Embryonic facial prominence (tissue), 1 donor: Measurements from ENCODE around the gene LRRC56.
A peak's percentile ranks its signal among the peaks of the same experiment; 100 is the strongest.

Experiments used
- DNase-seq: peaks from one replicate; pipeline ENCODE4 v3.0.0-alpha.2; 2016; ENCODE audit errors: extremely low spot score

The LRRC56 gene

DNA sequence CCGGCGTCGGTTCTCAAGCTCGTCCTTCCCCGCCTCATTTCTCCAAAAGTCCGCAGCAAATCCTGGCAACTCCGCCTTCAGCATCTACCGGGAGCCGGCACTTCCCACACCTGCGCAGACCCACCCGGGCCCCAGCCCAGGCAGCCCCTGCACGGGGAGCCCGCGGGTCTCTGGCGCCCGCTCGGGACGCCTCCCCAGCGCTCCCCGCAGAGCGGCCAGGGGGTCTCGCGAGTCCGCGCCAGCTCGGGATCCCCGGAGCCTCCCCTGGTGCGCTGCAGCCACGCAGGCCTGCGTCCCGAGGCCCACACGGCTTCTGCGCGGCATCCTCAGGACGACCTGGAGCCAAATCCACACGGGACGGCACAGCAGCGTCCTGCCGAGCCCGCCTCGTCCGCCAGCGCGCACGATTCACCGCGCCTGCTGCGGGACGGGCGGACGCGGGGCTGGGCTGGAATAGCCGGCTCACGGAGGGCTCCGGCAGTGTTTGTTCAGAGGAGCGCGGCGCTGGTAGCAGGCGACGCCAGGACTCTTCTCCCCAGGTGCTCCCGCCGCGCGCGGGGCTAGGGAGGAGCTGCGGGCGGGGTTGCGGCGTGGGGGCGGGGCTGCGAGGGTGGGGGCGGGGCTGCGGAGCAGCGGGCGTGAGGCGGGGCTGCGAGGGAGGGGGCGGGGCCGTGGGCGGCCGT lies 38.1 kb downstream of the LRRC56 start:
- no peak for DNase-seq

DNA sequence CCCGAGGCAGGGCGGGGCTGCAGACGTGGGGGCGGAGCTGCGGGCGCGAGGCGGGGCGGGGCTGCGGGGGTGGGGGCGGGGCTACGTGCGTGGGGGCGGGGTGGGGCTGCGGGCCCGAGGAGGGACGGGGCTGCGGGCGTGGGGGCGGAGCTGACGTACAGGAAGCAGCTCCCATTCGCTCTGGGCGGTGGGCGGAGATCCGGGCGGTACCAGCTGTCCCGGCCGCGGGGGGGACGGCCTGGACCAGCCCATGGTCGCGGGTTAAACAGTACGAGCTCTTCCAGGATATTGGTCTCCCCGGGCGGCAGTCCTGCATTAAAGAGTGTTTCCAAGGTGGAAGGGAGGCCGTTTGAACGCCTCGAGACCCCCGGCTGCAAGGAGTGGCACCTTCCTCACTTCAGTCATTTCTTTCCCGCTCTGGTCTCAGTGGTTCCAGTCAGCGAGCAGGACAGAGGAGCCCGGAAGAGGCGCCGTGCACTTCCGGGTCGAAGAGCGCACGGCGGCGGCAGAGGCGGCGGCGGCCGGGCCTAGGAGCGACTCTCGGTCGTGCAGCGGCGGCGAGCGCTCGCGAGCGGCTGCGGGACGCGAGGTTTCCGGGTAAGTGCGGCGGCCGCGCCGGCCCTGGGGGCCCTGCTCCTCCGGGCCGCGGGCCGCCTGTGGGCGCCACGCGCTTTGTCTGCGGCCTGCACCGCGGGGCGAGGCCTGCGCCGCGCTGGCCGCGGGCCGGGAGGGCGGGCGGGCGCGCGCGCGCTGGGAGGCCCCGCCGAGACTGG lies 38.9 kb downstream of the LRRC56 start, which contains the start of gene PHRF1:
TSS of gene PHRF1 (plus strand) at position 475 of the 773 bp plus-strand sequence. CDS start 5,043 bp downstream, outside the sequence.
- peak; percentile 94 for DNase-seq

DNA sequence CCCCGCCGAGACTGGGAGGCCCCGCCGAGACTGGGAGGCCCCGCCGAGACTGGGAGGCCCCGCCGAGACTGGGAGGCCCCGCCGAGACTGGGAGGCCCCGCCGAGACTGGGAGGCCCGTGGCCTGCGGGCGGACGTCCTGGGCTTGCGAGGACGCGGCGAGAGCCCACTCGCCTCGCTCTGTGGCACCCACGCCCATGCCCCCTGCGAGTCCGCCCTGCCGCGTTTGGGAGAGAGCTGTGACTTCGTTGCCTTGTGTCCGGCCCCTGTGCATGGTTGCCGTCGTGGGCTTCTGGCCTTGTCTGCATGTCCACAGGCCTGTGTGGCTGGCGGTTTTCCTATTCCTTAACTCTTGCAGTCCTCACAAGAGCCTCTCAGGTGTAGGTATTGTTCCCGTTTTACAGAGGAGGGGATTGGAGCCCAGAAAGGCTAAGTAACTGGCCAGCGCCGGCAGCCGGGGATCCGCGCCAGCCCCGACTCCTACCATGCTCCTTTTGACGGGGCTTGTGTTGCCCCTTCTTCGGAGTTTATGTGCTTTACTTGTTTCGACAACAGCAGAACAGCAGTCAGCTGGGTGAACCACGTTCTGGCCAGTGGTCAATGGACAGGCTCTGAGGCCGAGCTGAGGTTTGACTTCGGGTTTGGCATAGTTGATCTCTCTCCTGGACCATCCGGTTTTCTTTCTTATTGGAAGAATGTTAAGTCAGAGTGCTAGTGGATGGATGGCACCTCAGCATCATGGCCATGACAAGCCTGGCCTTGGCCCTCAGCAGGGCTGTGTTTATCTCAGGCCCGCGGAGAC lies 39.7 kb downstream of the LRRC56 start:
- DNase-seq: no peak

DNA sequence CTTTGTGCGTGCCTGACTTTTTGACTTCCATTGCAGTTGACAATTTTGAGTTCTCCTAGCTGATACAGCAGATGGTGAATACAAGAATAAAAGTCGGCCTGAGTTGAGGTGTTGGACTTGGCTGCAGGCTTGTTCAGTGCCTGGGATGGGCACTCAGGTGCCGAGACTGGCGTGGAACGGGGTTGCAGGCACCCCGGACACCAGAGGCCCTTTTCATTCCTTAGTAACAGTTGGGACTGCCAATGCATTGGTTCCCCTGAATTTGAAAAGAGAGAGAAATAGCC lies 40.2 kb downstream of the LRRC56 start:
- DNase-seq: no peak

DNA sequence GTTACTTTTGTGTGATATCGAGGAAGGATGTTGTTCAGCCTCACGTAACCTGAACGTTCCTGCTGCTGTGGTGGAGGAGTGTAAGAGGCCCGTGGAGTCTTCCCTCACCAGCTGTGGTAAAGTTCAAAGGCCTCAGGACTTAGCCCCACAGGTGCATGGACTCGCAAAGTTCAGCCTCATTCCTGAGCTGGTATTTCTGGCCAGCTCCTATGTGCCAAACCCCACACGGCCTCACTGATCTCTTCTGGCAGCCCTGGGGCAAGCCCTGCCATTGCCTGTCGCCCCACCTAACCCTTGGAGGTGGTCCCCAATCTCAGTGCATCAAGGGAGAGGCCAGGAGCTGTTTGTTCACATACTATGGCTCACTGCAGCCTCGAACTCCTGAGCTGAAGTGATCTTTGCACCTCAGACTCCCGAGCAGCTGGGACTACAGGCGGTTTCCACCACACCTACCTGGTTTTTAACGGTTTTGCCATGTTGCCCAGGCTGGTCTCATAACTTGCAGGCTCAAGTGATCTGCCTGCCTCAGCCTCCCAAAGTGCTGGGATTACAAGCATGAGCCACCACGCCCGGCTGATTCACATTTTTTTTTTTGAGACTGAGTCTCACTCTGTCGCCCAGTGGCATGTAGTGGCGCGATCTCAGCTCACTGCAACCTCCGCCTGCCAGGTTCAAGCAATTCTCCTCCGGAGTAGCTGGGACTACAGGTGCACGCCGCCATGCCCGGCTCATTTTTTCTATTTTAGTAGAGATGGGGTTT lies 41.1 kb downstream of the LRRC56 start:
- no peak for DNase-seq

DNA sequence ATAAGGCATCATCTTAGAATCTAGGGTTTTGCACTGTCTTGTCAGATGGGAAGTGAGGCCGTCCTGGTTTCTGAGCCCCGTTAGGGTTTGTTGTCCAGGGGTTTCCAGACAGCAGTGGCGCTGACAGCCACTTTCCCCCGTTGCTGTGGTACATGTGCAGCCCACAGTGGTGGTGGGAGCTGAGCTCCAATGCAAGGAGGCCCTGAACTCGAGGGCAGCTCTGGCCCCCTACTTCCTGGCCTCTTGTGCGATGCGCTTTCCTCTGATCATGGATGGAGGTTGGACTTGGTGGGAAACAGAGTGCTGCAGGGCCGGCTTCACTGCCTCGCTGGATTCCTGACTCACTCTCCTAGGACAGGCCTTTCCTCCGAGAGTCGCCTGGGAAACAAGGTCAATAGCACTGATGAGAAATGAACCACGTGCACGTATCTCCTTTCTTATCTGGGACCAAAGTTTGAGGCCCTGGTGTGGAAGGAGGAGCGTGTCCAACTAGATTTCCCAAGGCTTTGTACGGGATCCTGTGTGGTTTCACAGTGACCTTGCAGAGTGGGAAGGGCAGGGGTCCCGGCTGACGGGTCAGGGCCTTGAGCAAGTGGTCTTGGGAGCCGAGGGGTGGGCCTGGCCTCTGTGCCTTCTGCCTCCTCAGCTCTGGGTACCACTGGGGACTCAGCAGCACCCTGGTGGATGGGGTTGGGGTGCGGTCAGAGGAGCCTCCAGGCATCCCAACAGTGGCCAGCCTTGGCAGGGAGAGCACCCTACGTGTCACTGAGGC lies 42.7 kb downstream of the LRRC56 start:
- DNase-seq: no peak

DNA sequence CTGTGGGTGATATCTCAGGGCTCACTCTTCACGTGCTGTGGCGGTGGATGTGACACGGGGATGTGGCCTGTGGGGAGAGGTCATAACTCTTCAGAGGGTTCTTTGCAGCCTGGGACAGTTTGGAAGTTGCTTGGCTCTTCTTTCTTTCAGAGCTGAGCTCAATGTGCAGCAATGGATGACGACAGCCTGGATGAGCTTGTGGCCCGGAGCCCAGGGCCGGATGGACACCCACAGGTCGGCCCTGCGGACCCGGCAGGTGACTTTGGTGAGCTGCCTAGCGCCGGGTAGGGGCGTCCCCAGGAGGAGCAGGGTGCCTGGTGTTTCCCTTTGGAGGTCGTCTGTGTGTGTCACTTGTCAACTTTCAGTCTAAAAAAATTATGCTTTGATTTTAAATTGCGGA lies 44.0 kb downstream of the LRRC56 start:
- DNase-seq: no peak

DNA sequence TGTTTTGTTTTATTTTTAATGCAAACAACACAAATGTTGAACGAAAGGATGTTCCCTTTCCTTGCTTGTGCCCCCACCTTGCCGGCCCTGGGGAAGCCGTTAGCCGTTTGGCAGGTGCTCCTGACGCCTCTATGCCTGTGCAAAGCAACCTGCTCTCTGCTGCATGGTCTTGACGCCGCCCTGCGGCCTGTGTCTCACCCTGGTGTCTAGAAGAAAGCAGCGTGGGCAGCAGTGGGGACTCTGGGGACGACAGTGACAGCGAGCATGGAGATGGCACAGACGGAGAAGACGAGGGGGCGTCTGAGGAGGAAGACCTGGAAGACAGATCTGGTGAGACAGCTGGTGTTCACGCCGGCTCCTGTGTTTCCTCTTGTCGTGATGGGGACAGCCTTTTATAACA lies 44.4 kb downstream of the LRRC56 start:
- DNase-seq: no peak

DNA sequence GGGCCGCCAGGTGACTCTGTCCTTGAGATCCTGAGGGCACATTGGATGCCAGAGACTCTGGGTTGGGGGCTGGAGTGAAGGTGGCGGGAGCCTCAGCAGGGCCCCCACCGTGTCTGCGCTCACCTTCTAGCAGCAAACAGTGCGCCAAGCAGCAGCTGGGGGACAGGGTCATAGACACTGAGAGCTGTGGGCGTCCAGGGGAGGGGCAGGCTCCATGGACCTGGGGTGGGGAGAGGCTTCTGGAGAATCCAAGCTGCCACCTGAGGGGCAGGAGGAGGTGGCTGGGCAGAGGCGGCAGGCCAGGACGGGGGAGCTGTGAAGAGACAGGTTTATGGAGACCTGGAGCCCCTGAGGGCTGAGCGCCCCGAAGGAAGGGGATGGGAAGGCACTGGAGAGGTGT lies 47.0 kb downstream of the LRRC56 start:
- no peak for DNase-seq

DNA sequence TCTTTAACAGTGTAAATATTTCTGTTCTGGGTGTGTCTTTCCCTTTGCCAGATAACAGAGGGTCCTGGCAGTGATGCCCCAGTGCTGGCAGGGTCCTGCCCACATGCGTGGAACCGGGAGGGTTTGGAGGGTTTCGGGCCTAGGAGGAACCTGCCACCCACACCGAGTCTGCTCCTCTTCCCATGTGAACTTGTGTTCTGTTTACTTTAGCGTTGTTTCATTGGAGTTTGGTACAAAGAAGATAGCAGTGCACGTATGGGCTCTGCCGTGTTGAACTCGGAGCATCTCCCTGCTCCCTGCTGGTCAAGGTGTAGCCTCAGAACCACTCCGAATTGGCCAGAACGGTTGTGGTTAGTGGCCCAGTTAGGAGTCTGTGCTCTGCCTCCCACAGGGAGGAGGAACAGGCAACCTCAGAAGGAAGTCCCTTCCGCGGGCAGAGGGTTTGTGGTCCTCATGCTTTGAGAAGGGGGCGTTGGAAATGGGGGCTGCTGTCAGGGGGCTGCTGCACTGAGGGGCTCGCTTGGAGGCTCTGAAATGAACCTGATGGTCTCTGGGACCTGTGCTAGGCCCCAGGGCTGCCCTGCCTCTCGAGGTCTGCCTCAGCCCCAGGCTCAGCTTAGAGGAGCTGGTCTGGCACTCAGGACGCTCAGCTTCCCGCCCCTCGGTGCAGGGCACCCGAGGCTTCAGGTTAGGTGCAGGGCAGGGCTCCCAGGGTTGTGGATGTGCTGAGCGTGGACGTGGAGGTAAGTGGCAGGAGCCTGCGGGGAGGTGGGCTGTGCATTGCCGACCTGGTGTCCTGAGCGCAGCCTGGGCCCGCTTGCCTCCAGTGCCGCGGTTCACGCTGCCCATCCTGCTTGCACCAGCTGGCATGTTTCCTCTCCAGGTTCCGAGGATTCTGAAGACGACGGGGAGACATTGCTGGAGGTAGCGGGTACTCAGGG lies 49.3 kb downstream of the LRRC56 start:
- DNase-seq: no peak

DNA sequence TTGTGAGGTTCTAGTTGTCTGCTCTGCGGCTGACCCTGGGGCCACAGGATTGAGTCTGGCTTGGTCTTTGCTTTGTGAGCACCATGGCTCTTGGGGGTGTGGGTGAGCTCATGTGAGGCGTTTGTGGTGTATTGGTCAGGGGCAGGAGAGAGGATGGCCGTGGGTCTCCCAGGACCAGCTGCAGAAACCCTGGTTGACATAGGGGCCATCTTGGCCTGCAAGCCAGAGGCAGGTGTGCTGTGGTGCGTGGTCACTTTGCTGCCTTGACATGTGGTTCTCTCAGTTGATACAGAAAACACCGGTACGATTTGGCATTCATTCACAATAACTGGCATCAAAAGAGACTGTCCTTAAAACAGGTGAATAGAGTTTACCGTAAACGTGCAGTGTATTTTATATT lies 50.2 kb downstream of the LRRC56 start:
- no peak for DNase-seq

DNA sequence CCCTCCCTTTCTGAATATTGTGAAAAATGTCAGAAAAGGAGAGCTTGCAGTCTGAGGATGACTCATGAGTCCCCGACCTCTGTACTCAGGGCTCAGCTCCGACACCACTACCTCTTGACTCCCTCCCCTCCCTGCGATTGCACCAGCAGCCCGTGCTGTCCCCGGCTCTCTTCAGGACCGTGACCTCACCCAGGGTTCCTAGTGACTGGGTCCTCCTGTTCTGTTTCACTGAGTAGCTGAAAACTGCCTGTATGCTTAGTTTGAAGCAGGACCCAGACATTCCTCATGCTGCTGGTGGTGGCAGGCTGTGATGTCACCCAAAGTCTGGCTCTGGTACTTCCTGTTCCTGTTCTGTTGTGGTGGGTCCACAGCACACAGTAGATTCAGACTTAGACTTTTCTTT lies 50.7 kb downstream of the LRRC56 start:
- DNase-seq: no peak

DNA sequence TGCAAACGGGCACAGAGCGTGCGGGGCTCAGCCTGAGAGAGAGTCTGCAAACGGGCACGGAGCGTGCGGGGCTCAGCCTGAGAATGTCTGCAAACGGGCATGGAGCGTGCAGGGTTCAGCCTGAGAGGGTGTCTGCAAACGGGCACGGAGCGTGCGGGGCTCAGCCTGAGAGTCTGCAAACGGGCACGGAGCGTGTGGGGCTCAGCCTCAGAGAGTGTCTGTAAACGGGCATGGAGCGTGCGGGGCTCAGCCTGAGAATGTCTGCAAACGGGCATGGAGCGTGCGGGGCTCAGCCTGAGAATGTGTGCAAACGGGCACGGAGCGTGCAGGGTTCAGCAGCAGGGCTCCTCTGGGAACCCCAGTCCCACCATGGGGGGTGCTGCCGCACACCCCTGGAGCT lies 52.5 kb downstream of the LRRC56 start:
- DNase-seq: no peak

DNA sequence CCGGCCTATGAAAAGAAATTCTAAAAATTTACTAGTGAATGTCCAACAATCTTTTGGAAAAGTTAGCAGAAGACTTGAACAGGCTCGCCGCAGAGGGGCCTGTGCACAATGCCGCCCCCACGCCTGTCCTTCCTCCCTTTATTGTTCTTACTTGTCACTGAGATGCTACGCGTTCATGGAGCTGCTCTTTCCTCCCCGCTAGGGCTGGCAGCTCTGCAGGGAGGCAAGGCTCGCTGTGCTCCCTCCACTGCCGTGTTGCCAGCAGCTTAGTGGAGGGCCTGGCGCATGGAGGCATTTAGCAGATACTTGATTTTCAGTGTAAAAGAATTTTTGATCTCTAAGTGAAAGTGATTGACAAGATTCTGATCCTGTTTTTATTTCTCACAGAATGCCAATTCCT lies 53.7 kb downstream of the LRRC56 start:
- DNase-seq: no peak

DNA sequence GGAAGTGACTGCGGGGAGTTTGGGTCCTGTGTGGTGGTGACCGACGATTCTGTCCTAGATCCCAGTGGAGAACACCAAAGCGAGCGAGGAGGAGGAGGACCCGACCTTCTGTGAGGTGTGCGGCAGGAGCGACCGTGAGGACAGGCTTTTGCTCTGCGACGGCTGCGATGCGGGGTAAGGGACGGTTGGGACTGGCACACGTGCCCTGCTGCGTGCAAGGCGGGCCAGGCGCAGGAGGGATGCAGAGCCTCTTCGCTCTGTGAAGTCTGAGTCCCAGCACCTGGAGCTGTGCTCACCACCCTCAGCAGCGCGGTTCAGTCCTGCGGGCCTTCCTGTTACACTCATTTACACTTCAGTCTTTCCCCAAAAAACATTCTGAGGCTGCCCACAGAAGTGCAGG lies 55.2 kb downstream of the LRRC56 start:
- no peak for DNase-seq

DNA sequence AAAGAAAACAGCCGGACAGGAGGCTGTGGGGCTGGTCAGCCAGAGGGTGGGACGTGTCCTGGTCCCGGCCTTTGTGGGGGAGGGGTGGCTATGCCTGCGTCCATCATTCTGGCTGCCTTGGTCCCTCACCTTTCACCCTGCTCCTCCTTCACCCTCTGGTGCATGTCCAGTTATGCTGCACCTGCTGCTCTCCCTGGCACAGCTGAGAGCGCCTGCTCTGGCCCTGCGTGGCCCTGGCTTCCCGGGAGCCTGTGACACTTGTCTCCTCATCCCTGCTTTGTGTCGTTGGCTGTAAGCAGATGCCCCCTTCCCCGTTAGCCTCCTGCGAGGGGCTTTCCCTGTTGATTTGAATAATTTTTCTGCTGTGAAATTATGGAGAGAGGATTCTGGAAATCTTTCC lies 55.6 kb downstream of the LRRC56 start:
- no peak for DNase-seq

DNA sequence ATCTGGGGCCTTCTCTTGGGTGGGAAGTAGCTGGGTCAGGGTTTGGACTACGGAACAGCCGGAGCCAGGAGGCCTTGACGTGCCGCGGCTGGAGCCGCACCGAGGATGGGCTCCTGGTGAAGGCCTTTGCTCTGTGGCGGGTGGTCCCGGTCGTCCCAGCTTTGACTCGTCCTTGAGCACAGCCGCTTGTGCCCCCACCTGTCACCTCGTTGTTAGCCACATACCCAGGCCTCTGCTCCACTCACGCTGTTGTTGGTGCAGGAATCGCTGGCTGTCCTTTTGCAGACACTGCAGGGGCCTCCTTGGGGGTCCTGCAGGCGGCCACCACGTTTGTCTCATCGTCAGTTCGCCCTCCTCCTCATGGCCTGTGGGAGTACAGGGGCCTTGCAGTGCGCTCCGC lies 56.0 kb downstream of the LRRC56 start:
- DNase-seq: no peak

DNA sequence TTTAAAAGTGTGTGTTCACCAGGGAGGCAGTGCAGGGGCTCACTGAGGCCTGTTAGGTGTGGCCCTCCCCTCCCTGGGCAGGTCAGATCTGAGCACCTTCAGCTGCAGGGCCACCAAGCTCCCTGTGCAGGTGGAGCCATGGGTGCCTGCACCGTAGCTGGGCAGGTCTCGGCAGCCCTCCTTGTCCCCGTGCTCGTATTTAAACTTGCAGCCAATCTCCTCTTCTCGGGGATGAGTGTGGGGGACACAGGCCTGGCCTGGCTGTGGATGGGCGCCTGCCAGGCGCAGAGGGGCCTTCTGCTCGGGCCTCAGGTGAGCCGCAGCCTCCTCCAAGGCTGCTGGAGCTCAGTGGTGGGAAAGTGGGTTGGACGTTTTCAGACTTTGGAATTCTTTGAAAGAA lies 58.1 kb downstream of the LRRC56 start:
- no peak for DNase-seq

DNA sequence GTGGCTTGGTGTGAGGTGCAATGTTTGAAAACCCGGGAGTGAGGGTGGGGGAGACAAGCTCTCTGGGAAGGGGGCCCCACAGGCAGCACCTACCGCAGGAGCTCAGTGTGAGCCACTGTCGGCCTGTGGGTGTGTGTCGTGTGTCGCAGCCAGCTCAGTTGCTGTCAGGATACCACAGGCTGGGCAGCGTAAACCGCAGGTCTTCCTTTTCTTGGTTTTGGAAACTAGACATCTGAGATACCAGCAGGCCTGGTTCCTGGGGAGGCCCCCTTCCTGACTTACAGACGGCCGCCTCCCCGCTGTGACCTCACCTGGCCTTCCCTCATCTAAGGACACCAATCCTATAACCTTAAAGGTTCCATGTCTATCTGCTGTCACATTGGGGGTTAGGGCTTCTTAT lies 59.0 kb downstream of the LRRC56 start:
- no peak for DNase-seq

DNA sequence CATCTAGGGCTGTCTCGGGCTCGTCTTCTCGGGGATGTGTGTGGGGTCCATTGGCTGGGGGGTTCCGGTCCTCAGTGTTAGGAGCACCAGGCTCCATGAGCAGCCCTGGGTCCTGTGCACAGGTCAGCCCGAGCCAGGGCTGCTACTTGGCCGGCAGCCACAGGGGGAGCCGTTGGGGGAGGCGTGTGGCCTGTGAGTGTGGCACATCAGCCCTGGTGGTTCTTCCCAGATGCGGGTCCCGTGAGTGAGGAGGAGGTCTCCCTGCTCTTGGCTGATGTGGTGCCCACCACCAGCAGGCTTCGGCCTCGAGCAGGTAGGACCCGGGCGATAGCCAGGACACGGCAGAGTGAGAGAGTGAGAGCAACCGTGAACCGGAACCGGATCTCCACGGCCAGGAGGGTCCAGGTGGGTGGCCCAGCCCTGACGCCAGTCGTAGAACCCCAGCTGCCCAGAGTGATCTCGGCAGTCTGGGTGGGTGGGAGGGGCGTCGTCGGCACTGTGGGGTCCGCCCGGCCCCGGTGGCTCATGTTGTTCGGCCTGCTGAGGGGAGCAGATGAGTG lies 59.9 kb downstream of the LRRC56 start:
- DNase-seq: no peak
